GM11168 (cell line): ENCODE measurements around the gene LRRK1.

Experiments
- in situ Hi-C: fragments of 300-500 bp; cut with MboI; formaldehyde crosslinking; loops from one replicate; pipeline ENCODE4 v1.12.0; 2022; ENCODE audit warnings: low sequenced_read_pairs; ENCODE audit not compliant: unreplicated experiment

The LRRK1 gene

GRCh38 chr15:101059381-101060341 is 140.5 kb downstream of the LRRK1 start:
- in situ Hi-C loops: no loop called here

GRCh38 chr15:101060576-101061551 is 141.7 kb downstream of the LRRK1 start:
- in situ Hi-C loops: no loop called here

- in situ Hi-C loops: no loop called here
Measured at GRCh38 chr15:101062063-101062462, 142.9 kb downstream of the LRRK1 start.

- in situ Hi-C loops: no loop called here
Measured at GRCh38 chr15:101062471-101063171, 143.5 kb downstream of the LRRK1 start.

- in situ Hi-C loops: no loop called here
Measured at GRCh38 chr15:101063212-101063611, 144.1 kb downstream of the LRRK1 start.

GRCh38 chr15:101063891-101064794 is 145.0 kb downstream of the LRRK1 start:
- in situ Hi-C loops: no loop called here

GRCh38 chr15:101064795-101065569 is 145.8 kb downstream of the LRRK1 start:
- in situ Hi-C loops: no loop called here

- in situ Hi-C loops: no loop called here
Measured at GRCh38 chr15:101065570-101066221, 146.5 kb downstream of the LRRK1 start.

- in situ Hi-C loops: no loop called here
Measured at GRCh38 chr15:101066501-101067408, 147.6 kb downstream of the LRRK1 start.

- in situ Hi-C loops: no loop called here
Measured at GRCh38 chr15:101067660-101068522, 148.7 kb downstream of the LRRK1 start.

- in situ Hi-C loops: no loop called here
Measured at GRCh38 chr15:101068523-101068960, 149.4 kb downstream of the LRRK1 start.

- in situ Hi-C loops: no loop called here
Measured at GRCh38 chr15:101068961-101069653, 149.9 kb downstream of the LRRK1 start.

GRCh38 chr15:101069654-101069973 is 150.5 kb downstream of the LRRK1 start:
- in situ Hi-C loops: no loop called here

GRCh38 chr15:101070024-101070423 is 150.9 kb downstream of the LRRK1 start:
- in situ Hi-C loops: no loop called here

- in situ Hi-C loops: no loop called here
Measured at GRCh38 chr15:101070502-101071273, 151.5 kb downstream of the LRRK1 start.
